ENCODE data around the gene GNG3.
"Not testable (repeated sequence)": the region's sequence is repeated elsewhere in the genome, so short reads cannot be mapped to it uniquely, and the experiment has no call there.

The GNG3 gene

DNA sequence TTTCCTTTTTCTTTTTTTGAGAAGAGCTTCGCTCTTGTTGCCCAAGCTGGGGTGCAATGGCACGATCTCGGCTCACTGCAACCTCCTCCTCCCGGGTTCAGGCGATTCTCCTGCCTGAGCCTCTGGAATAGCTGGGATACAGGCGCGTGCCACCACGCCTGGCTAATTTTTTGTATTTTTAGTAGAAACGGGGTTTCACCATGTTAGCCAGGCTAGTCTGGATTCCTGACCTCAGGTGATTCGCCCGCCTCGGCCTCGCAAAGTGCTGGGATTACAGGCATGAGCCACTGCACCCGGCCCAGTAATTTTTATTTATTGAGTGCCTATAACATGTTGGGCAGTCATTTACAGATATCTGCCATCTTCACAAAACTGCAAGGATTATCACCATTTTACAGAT, 22.6 kb downstream of the GNG3 start:
- DNase-seq; H3K9me3 ChIP-seq (ENCODE audit: control extremely low read depth in 1 of 5, control insufficient read depth in 4 of 5, insufficient read depth in 2 of 5, low read depth in 1 of 5, low read length in 4 of 5); H3K27me3 ChIP-seq (replicated peaks in 2 of 5; ENCODE audit: control insufficient read depth in 4 of 5, insufficient read depth in 5 of 5, low read length in 4 of 5): not testable (repeated sequence)
- Histone ChIP-seq H3K4me1 (ENCODE audit: control extremely low read depth in 1 of 4, control insufficient read depth in 4 of 4, insufficient read depth in 4 of 4, low read length in 3 of 4) (peaks cover 15 to 36% (median 31%) of the 10 kb centered on the region in 4 experiments), H3K4me3 (ENCODE audit: control insufficient read depth in 1 of 7, extremely low read depth in 1 of 7, insufficient read depth in 4 of 7, low read depth in 2 of 7, low read length in 6 of 7) (peak overlapping the region in 4 of 7 experiments; percentile 24 to 100 (median 84)), H3K36me3 (ENCODE audit: control insufficient read depth in 4 of 4, insufficient read depth in 4 of 4, low read length in 3 of 4) (peaks cover 0 to 21% (median 10%) of the 10 kb centered on the region in 4 experiments), H3K27ac (ENCODE audit: insufficient read depth in 1 of 2, low read depth in 1 of 2, low read length in 2 of 2, poor library complexity in 1 of 2, severe bottlenecking in 2 of 2) (peak overlapping the region in 1 of 2 experiments; percentile 43)
- ChIA-PET POLR2A (interaction anchor here (1.4 kb wide), 1 partner anchor 24 kb away, joined by 3 read pairs; the partner anchor contains the start of gene ZBTB3), CTCF (interaction anchor here (0.7 to 5.4 kb wide), 7 partner anchors 12 to 145 kb away, joined by 3 to 22 read pairs (median 6); partner anchors contain the start of genes TMEM179B, WDR74 and ZBTB3)
- WGBS (ENCODE audit: insufficient coverage), result 98% methylated on average over 9 of the region's 14 CpGs

DNA sequence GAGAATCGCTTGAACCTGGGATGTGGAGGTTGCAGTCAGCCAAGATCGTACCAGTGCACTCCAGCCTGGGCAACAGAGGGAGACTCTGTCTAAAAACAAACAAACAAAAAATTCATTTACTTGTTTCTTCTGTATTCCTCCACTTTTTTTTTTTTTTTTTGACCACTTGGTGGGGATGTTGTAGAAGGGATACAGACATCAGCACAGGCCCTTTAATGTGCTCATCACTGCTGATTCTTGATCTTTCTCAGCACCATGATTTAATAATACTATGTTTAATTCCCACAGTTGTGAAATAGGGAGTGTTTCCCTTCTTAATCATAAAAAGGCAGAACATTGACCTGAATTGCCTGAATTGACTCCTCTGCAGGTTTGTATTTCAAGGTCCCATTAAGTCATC, 25.4 kb downstream of the GNG3 start:
- Histone ChIP-seq H3K27ac (ENCODE audit: insufficient read depth in 1 of 2, low read depth in 1 of 2, low read length in 2 of 2, poor library complexity in 1 of 2, severe bottlenecking in 2 of 2) (no peak overlapping the region), H3K27me3 (replicated peaks in 2 of 5; ENCODE audit: control insufficient read depth in 4 of 5, insufficient read depth in 5 of 5, low read length in 4 of 5) (no peaks in the 10 kb centered on the region), H3K9me3 (ENCODE audit: control extremely low read depth in 1 of 5, control insufficient read depth in 4 of 5, insufficient read depth in 2 of 5, low read depth in 1 of 5, low read length in 4 of 5) (no peaks in the 10 kb centered on the region), H3K4me1 (ENCODE audit: control extremely low read depth in 1 of 4, control insufficient read depth in 4 of 4, insufficient read depth in 4 of 4, low read length in 3 of 4) (peaks cover 7 to 24% (median 19%) of the 10 kb centered on the region in 4 experiments), H3K4me3 (ENCODE audit: control insufficient read depth in 1 of 7, extremely low read depth in 1 of 7, insufficient read depth in 4 of 7, low read depth in 2 of 7, low read length in 6 of 7) (no peak overlapping the region), H3K36me3 (ENCODE audit: control insufficient read depth in 4 of 4, insufficient read depth in 4 of 4, low read length in 3 of 4) (peaks cover 4 to 36% (median 19%) of the 10 kb centered on the region in 4 experiments)
- CTCF ChIA-PET, result interaction anchor here (0.7 to 5.4 kb wide), 3 partner anchors 13 to 55 kb away, joined by 3 to 22 read pairs (median 4); partner anchors contain the start of gene TMEM179B
- 100% methylated on average over 2 of the region's 2 CpGs for WGBS (ENCODE audit: insufficient coverage)
- POLR2A ChIA-PET, result no interaction called here
- DNase-seq, result peak; percentile 50 to 72 (median 69)

DNA sequence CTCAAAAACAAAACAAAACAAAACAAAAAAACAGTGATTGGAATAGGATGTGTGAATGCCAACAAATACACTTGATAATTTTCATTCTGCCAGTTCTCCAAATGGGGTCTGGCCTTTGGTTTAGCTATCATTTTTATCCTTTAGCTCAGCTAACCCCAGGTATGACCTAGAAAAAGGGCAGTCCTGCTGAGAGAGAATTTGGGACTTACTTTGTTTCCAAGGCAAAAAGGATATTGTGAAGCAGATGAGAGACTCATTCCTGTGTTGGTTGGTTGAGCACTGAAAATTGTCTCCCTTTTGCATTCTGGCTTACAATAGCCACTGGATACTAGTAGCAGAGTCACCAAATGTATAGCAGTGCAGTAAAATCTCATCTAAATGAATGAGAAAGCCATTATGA, 29.7 kb downstream of the GNG3 start:
- Histone ChIP-seq H3K4me3 (ENCODE audit: control insufficient read depth in 1 of 7, extremely low read depth in 1 of 7, insufficient read depth in 4 of 7, low read depth in 2 of 7, low read length in 6 of 7) (no peak overlapping the region), H3K27ac (ENCODE audit: insufficient read depth in 1 of 2, low read depth in 1 of 2, low read length in 2 of 2, poor library complexity in 1 of 2, severe bottlenecking in 2 of 2) (no peak overlapping the region), H3K27me3 (replicated peaks in 2 of 5; ENCODE audit: control insufficient read depth in 4 of 5, insufficient read depth in 5 of 5, low read length in 4 of 5) (no peaks in the 10 kb centered on the region), H3K4me1 (ENCODE audit: control extremely low read depth in 1 of 4, control insufficient read depth in 4 of 4, insufficient read depth in 4 of 4, low read length in 3 of 4) (no peaks in the 10 kb centered on the region), H3K36me3 (ENCODE audit: control insufficient read depth in 4 of 4, insufficient read depth in 4 of 4, low read length in 3 of 4) (peaks cover 10 to 66% (median 33%) of the 10 kb centered on the region in 4 experiments), H3K9me3 (ENCODE audit: control extremely low read depth in 1 of 5, control insufficient read depth in 4 of 5, insufficient read depth in 2 of 5, low read depth in 1 of 5, low read length in 4 of 5) (no peaks in the 10 kb centered on the region)
- no peak for DNase-seq
- CTCF ChIA-PET, result interaction anchor here (1.0 to 1.9 kb wide), 3 partner anchors 16 to 32 kb away, joined by 3 to 5 read pairs (median 3); partner anchors contain the start of gene ZBTB3
- POLR2A ChIA-PET, result no interaction called here

- Histone ChIP-seq H3K4me3 (ENCODE audit: control insufficient read depth in 1 of 7, extremely low read depth in 1 of 7, insufficient read depth in 4 of 7, low read depth in 2 of 7, low read length in 6 of 7) (no peak overlapping the region), H3K27ac (ENCODE audit: insufficient read depth in 1 of 2, low read depth in 1 of 2, low read length in 2 of 2, poor library complexity in 1 of 2, severe bottlenecking in 2 of 2) (no peak overlapping the region), H3K4me1 (ENCODE audit: control extremely low read depth in 1 of 4, control insufficient read depth in 4 of 4, insufficient read depth in 4 of 4, low read length in 3 of 4) (peaks cover 0 to 8% (median 4%) of the 10 kb centered on the region in 4 experiments), H3K27me3 (replicated peaks in 2 of 5; ENCODE audit: control insufficient read depth in 4 of 5, insufficient read depth in 5 of 5, low read length in 4 of 5) (no peaks in the 10 kb centered on the region), H3K9me3 (ENCODE audit: control extremely low read depth in 1 of 5, control insufficient read depth in 4 of 5, insufficient read depth in 2 of 5, low read depth in 1 of 5, low read length in 4 of 5) (no peaks in the 10 kb centered on the region), H3K36me3 (ENCODE audit: control insufficient read depth in 4 of 4, insufficient read depth in 4 of 4, low read length in 3 of 4) (peaks cover 0 to 12% (median 6%) of the 10 kb centered on the region in 4 experiments)
- POLR2A ChIA-PET, result no interaction called here
- no peak for DNase-seq
- CTCF ChIA-PET, result interaction anchor here (0.6 to 1.5 kb wide), 6 partner anchors 9 to 95 kb away, joined by 3 to 7 read pairs (median 4); no protein-coding TSS in a partner anchor
- 94% methylated on average over 6 of the region's 9 CpGs for WGBS (ENCODE audit: insufficient coverage)
Observed at GRCh38 chr11:62747475-62748160, 40.1 kb downstream of the GNG3 start.

GRCh38 chr11:62749931-62750330, 42.5 kb downstream of the GNG3 start:
- H3K9me3 ChIP-seq (ENCODE audit: control extremely low read depth in 1 of 5, control insufficient read depth in 4 of 5, insufficient read depth in 2 of 5, low read depth in 1 of 5, low read length in 4 of 5); H3K4me3 ChIP-seq (ENCODE audit: control insufficient read depth in 1 of 7, extremely low read depth in 1 of 7, insufficient read depth in 4 of 7, low read depth in 2 of 7, low read length in 6 of 7); POLR2A ChIA-PET; H3K27ac ChIP-seq (ENCODE audit: insufficient read depth in 1 of 2, low read depth in 1 of 2, low read length in 2 of 2, poor library complexity in 1 of 2, severe bottlenecking in 2 of 2); CTCF ChIA-PET; H3K27me3 ChIP-seq (replicated peaks in 2 of 5; ENCODE audit: control insufficient read depth in 4 of 5, insufficient read depth in 5 of 5, low read length in 4 of 5); DNase-seq: not testable (repeated sequence)
- 100% methylated on average over 3 of the region's 5 CpGs for WGBS (ENCODE audit: insufficient coverage)
- Histone ChIP-seq H3K4me1 (ENCODE audit: control extremely low read depth in 1 of 4, control insufficient read depth in 4 of 4, insufficient read depth in 4 of 4, low read length in 3 of 4) (peaks cover 4 to 22% (median 15%) of the 10 kb centered on the region in 4 experiments), H3K36me3 (ENCODE audit: control insufficient read depth in 4 of 4, insufficient read depth in 4 of 4, low read length in 3 of 4) (peaks cover 0 to 18% (median 9%) of the 10 kb centered on the region in 4 experiments)

- no peak overlapping the region for H3K4me3 ChIP-seq (ENCODE audit: control insufficient read depth in 1 of 7, extremely low read depth in 1 of 7, insufficient read depth in 4 of 7, low read depth in 2 of 7, low read length in 6 of 7)
- peak overlapping the region in 1 of 2 experiments; percentile 91 for H3K27ac ChIP-seq (ENCODE audit: insufficient read depth in 1 of 2, low read depth in 1 of 2, low read length in 2 of 2, poor library complexity in 1 of 2, severe bottlenecking in 2 of 2)
- peaks cover 0 to 18% (median 9%) of the 10 kb centered on the region in 4 experiments for H3K36me3 ChIP-seq (ENCODE audit: control insufficient read depth in 4 of 4, insufficient read depth in 4 of 4, low read length in 3 of 4)
- peaks cover 4 to 22% (median 15%) of the 10 kb centered on the region in 4 experiments for H3K4me1 ChIP-seq (ENCODE audit: control extremely low read depth in 1 of 4, control insufficient read depth in 4 of 4, insufficient read depth in 4 of 4, low read length in 3 of 4)
- no peaks in the 10 kb centered on the region for H3K9me3 ChIP-seq (ENCODE audit: control extremely low read depth in 1 of 5, control insufficient read depth in 4 of 5, insufficient read depth in 2 of 5, low read depth in 1 of 5, low read length in 4 of 5)
- H3K27me3 ChIP-seq (replicated peaks in 2 of 5; ENCODE audit: control insufficient read depth in 4 of 5, insufficient read depth in 5 of 5, low read length in 4 of 5), result no peaks in the 10 kb centered on the region
- ChIA-PET POLR2A (interaction anchor here (1.0 to 1.2 kb wide), 2 partner anchors 9 to 29 kb away, joined by 4 to 5 read pairs; partner anchors contain the start of gene POLR2G), CTCF (interaction anchor here (0.6 to 2.6 kb wide), 9 partner anchors 9 to 1232 kb away, joined by 3 to 11 read pairs (median 5); partner anchors contain the start of gene POLR2G)
- DNase-seq, result no peak
- WGBS (ENCODE audit: insufficient coverage), result 95% methylated on average over 13 of the region's 14 CpGs
Observed at GRCh38 chr11:62752177-62752785, 44.8 kb downstream of the GNG3 start.

Measured in common myeloid progenitor, CD34-positive (primary cell).